Chondrocyte (in vitro differentiated cells): ENCODE results near the gene MED13L. TPM values are rescaled to one million over a fixed set of nuclear protein-coding genes. Genes with fewer than 3 reads are reported as not detected.

ENCODE experiments used
- DNase-seq: peaks from one replicate; pipeline ENCODE4 v3.0.0; 2021; ENCODE audit warnings: mixed read lengths, low spot score
- H3K27ac Mint-ChIP-seq: one replicate; pipeline ENCODE4 v1.8.0; 2021; ENCODE audit warnings: mild to moderate bottlenecking, moderate library complexity, mixed read lengths; ENCODE audit not compliant: unreplicated experiment
- H3K27me3 Mint-ChIP-seq: 2 replicates; pipeline ENCODE4 v1.8.0; 2021; ENCODE audit warnings: low read depth, mixed read lengths
- H3K36me3 Mint-ChIP-seq: 2 replicates; pipeline ENCODE4 v1.8.0; 2021; ENCODE audit warnings: low read depth, mixed read lengths
- H3K4me1 Mint-ChIP-seq: 2 replicates; pipeline ENCODE4 v1.8.0; 2021; ENCODE audit warnings: low read depth, mild to moderate bottlenecking, mixed read lengths
- H3K4me3 Mint-ChIP-seq: one replicate; pipeline ENCODE4 v1.8.0; 2021; ENCODE audit warnings: mild to moderate bottlenecking, moderate library complexity, mixed read lengths; ENCODE audit not compliant: unreplicated experiment
- H3K9me3 Mint-ChIP-seq: 2 replicates; pipeline ENCODE4 v1.8.0; 2021; ENCODE audit warnings: low read depth, mixed read lengths
- CTCF ChIP-seq: fragments of 200-600 bp; sonication (generic); IDR thresholded peaks from 2 replicates; pipeline ENCODE4 v1.5.0; 2021; ENCODE audit warnings: antibody characterized with exemption, mild to moderate bottlenecking, moderate library complexity
- total RNA-seq: library from RNA; stranded (reverse); gene quantifications from 3 replicates; pipeline ENCODE4 v1.2.1, GENCODE V29; 2021

MED13L gene
- total RNA-seq, 1 donor from 2014 or later = 162 TPM

GRCh38 chr12:116317986-116318575 lies 40.6 kb upstream of the MED13L start:
- Mint-ChIP-seq H3K36me3 (no peaks in the 10 kb centered on the region), H3K4me3 (no peak overlapping the region), H3K4me1 (peaks cover 53% of the 10 kb centered on the region), H3K9me3 (no peaks in the 10 kb centered on the region), H3K27ac (no peak overlapping the region), H3K27me3 (no peaks in the 10 kb centered on the region)
- no peak for DNase-seq
- no peak for TF ChIP-seq CTCF

- Mint-ChIP-seq H3K9me3 (no peaks in the 10 kb centered on the region), H3K27me3 (no peaks in the 10 kb centered on the region), H3K4me1 (peaks cover 46% of the 10 kb centered on the region), H3K4me3 (no peak overlapping the region), H3K27ac (no peak overlapping the region), H3K36me3 (no peaks in the 10 kb centered on the region)
- DNase-seq = no peak
- no peak for TF ChIP-seq CTCF
Measured at GRCh38 chr12:116317139-116317538, 39.6 kb upstream of the MED13L start.

GRCh38 chr12:116314477-116314876 lies 37.0 kb upstream of the MED13L start:
- peaks cover 8% of the 10 kb centered on the region for H3K9me3 Mint-ChIP-seq
- no peak overlapping the region for H3K27ac Mint-ChIP-seq
- no peak for TF ChIP-seq CTCF
- H3K27me3 Mint-ChIP-seq = no peaks in the 10 kb centered on the region
- DNase-seq = no peak
- no peak overlapping the region for H3K4me3 Mint-ChIP-seq
- H3K4me1 Mint-ChIP-seq = peaks cover 30% of the 10 kb centered on the region
- no peaks in the 10 kb centered on the region for H3K36me3 Mint-ChIP-seq

GRCh38 chr12:116313194-116313927 lies 35.9 kb upstream of the MED13L start:
- Mint-ChIP-seq H3K27ac (no peak overlapping the region), H3K27me3 (no peaks in the 10 kb centered on the region), H3K4me1 (peaks cover 19% of the 10 kb centered on the region), H3K36me3 (peaks cover 1% of the 10 kb centered on the region), H3K9me3 (peaks cover 11% of the 10 kb centered on the region), H3K4me3 (no peak overlapping the region)
- no peak for DNase-seq
- no peak for TF ChIP-seq CTCF

- H3K9me3 Mint-ChIP-seq = peaks cover 11% of the 10 kb centered on the region
- no peaks in the 10 kb centered on the region for H3K27me3 Mint-ChIP-seq
- no peak overlapping the region for H3K27ac Mint-ChIP-seq
- H3K4me1 Mint-ChIP-seq = peaks cover 3% of the 10 kb centered on the region
- peaks cover 1% of the 10 kb centered on the region for H3K36me3 Mint-ChIP-seq
- no peak for TF ChIP-seq CTCF
- no peak overlapping the region for H3K4me3 Mint-ChIP-seq
- no peak for DNase-seq
Measured at GRCh38 chr12:116310082-116310481, 32.6 kb upstream of the MED13L start.
